GM06990 (cell line): ENCODE measurements around the gene UBL5.

ENCODE experiments used
- DNase-seq: peaks from one replicate; pipeline ENCODE4 v3.0.0-alpha.2; 2011; ENCODE audit not compliant: insufficient read length; ENCODE audit errors: extremely low read depth
- H3K27me3 ChIP-seq: replicated peaks from 2 replicates; pipeline ENCODE4 v1.6.0; 2011; ENCODE audit warnings: low read length; ENCODE audit not compliant: control insufficient read depth, insufficient read depth
- H3K36me3 ChIP-seq: 2 replicates; pipeline ENCODE4 v1.5.1; 2011; ENCODE audit warnings: low read length; ENCODE audit not compliant: control insufficient read depth, insufficient read depth
- H3K4me3 ChIP-seq: replicated peaks from 2 replicates; pipeline ENCODE4 v1.5.1; 2011; ENCODE audit warnings: low read depth, mild to moderate bottlenecking, control low read depth, low read length
- TF ChIP-seq, protein P1 (sequence below): IDR thresholded peaks from 2 replicates; pipeline ENCODE4 v1.5.1; 2011; ENCODE audit warnings: low read length, control low read depth, mild to moderate bottlenecking, inconsistent platforms; ENCODE audit not compliant: insufficient read depth, poor library complexity, severe bottlenecking

The UBL5 gene

DNA sequence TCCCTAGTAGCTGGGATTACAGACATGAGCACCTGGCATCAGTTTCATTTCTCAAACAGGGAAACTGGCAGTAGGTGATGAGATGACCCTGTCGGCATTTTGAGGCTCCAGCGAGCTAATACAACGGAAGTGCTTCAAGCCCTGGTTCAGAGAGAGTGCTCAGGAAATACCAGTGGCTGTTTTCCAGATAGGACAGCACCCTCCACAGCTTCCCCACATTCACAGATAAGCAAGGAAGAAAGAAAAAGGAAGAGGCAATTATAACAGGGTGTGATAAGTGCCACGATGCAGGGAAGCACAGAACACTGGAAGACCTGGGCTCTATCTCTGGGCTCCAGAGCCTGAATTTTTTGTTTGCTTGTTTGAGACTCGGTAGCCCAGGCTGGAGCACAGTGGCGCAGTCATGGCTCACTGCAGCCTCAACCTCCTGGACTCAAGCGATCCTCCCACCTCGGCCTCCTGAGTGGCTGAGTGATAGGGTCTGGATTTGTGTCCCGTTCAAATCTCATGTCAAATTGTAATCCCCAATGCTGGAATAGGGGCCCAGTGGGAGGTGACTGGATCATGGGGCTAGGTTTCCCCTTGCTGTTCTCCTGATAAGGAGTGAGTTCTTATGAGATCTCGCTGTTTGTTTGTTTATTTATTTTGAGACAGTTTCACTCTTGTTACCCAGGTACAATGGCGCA, 50.9 kb downstream of the UBL5 start:
- no peak for DNase-seq
- TF ChIP-seq, protein P1, sequence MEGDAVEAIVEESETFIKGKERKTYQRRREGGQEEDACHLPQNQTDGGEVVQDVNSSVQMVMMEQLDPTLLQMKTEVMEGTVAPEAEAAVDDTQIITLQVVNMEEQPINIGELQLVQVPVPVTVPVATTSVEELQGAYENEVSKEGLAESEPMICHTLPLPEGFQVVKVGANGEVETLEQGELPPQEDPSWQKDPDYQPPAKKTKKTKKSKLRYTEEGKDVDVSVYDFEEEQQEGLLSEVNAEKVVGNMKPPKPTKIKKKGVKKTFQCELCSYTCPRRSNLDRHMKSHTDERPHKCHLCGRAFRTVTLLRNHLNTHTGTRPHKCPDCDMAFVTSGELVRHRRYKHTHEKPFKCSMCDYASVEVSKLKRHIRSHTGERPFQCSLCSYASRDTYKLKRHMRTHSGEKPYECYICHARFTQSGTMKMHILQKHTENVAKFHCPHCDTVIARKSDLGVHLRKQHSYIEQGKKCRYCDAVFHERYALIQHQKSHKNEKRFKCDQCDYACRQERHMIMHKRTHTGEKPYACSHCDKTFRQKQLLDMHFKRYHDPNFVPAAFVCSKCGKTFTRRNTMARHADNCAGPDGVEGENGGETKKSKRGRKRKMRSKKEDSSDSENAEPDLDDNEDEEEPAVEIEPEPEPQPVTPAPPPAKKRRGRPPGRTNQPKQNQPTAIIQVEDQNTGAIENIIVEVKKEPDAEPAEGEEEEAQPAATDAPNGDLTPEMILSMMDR = no peak
- Histone ChIP-seq H3K36me3 (no peaks in the 10 kb centered on the region), H3K27me3 (no peaks in the 10 kb centered on the region; the same call in 1 of the 2 replicates), H3K4me3 (no peak overlapping the region)
